Mucosa of descending colon (tissue), 3 donors: Measurements from ENCODE around the gene MNX1. TPM values are rescaled to one million over a fixed set of nuclear protein-coding genes. Genes with fewer than 3 reads are reported as not detected.
A peak's percentile ranks its signal among the peaks of the same experiment; 100 is the strongest.

Experiments used
- ATAC-seq: fragments of 200-7000 bp; cut with Tn5 transposase; one replicate; pipeline ENCODE4 v1.9.1; 2020; ENCODE audit warnings: mild to moderate bottlenecking, moderate library complexity
- DNase-seq, 3 donors: peaks; one replicate each; pipeline ENCODE4 v3.0.0-alpha.2; 2020
- H3K36me3 ChIP-seq: fragments of 200-600 bp; one replicate; pipeline ENCODE4 v1.8.0; 2021; ENCODE audit warnings: low read depth, mild to moderate bottlenecking
- H3K4me1 ChIP-seq: fragments of 200-600 bp; one replicate; pipeline ENCODE4 v1.8.0; 2021; ENCODE audit warnings: low read depth, mild to moderate bottlenecking
- H3K4me3 ChIP-seq: fragments of 200-600 bp; one replicate; pipeline ENCODE4 v1.8.0; 2021; ENCODE audit warnings: mild to moderate bottlenecking
- H3K9me3 ChIP-seq: fragments of 200-600 bp; one replicate; pipeline ENCODE4 v1.8.0; 2021; ENCODE audit warnings: mild to moderate bottlenecking
- intact Hi-C, 2 donors: fragments of 100-400 bp; cut with DNase I in 1 of 2; cut with micrococcal nuclease in 1 of 2; formaldehyde crosslinking; loops; one replicate each; pipeline versions ENCODE4 v1.11.0 to v1.11.1; 2022; cut with DNase I, micrococcal nuclease
- total RNA-seq, 3 donors: library from RNA; stranded (reverse); fragmentation: NEBNext Ultra II Directional in 2 of 3; extraction: Animal tissue kit (Norgen Biotek cat#: 25700) in 2 of 3; gene quantifications; one replicate each; pipeline versions ENCODE4 v1.2.1 to v1.2.4, GENCODE V29; 2021 to 2023
- TF ChIP-seq, protein P1 (sequence below): fragments of 200-600 bp; IDR thresholded peaks from one replicate; pipeline ENCODE4 v1.8.0; 2022; ENCODE audit warnings: antibody characterized with exemption, mild to moderate bottlenecking
- donor health status: DM: no; HTN: no; CAD: no; lungs with moderate emphysema.
- donor health status: DM: no; HTN: no; CAD: no.
- donor health status: DM: no; HTN: yes; CAD: no.

Gene MNX1
- total RNA-seq, 3 donors from 2014 or later = 9.7 to 24.9 (median 24.0) TPM

DNA sequence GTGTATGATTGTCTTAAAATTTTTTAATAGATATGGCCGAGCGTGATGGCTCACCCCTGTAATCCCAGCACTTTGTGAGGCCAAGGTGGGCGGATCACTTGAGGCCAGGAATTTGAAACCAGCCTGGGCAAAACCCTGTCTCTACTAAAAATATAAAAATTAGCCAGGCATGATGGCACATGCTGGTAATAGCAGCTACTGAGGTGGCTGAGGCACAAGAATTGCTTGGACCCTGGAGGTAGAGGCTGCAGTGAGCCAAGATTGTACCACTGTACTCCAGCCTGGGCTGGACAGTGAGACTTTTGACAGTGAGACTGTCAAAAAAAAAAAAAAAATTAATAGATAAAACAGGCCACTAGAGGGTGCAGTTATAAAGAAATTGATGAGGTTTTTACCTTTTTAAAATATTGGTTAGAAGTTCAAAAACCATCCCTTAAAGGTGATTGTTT is 40.5 kb downstream of the MNX1 start:
- DNase-seq (no peak), ATAC-seq (peak; percentile 62)
- no peak overlapping the region for H3K4me3 ChIP-seq
- no peaks in the 10 kb centered on the region for H3K4me1 ChIP-seq
- intact Hi-C loops = no loop called here
- TF ChIP-seq, protein P1, sequence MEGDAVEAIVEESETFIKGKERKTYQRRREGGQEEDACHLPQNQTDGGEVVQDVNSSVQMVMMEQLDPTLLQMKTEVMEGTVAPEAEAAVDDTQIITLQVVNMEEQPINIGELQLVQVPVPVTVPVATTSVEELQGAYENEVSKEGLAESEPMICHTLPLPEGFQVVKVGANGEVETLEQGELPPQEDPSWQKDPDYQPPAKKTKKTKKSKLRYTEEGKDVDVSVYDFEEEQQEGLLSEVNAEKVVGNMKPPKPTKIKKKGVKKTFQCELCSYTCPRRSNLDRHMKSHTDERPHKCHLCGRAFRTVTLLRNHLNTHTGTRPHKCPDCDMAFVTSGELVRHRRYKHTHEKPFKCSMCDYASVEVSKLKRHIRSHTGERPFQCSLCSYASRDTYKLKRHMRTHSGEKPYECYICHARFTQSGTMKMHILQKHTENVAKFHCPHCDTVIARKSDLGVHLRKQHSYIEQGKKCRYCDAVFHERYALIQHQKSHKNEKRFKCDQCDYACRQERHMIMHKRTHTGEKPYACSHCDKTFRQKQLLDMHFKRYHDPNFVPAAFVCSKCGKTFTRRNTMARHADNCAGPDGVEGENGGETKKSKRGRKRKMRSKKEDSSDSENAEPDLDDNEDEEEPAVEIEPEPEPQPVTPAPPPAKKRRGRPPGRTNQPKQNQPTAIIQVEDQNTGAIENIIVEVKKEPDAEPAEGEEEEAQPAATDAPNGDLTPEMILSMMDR = no peak
- no peaks in the 10 kb centered on the region for H3K9me3 ChIP-seq
- H3K36me3 ChIP-seq = peaks cover under 1% of the 10 kb centered on the region

DNA sequence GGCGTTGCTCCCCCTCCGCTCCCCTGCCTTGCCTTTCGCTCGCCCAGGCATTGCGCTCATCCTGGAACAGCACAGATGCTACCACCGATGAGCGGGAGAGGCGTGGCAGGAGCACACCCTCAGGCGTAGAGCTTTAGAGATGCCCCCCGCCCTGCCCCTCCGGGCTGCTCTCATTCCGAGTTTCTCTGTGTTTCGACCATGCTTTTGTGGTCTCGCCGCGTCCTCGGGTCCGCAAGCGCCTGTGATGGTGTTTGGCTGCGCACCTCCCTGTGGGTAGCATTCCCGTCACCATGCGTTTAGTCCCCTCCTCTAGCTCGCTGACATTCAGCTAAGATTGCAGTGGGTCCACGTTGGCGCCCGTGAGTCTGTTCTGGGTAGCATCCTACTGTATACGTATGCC is 42.3 kb downstream of the MNX1 start:
- intact Hi-C loops = no loop called here

DNA sequence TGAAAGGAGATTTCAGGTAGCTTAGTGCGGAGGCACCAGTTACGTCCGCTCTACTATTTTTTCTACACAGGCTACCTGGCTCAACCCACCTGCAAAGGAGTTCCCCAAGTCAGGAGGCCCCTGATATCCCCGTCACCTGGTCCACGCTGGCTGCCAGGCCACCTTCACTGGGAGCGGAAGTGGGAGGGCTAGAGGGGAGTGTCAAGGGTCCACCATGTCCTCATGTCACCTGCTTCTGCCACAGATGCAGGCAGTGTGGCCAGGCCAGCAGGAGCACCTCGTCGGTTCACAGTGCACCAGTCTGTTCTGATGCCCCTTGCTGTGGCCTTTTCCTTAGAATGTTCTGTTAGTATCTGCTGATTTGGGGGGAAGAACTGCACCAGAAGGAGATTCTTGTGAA is 44.1 kb downstream of the MNX1 start:
- intact Hi-C loops = no loop called here
- peaks cover 10% of the 10 kb centered on the region for H3K36me3 ChIP-seq

More for the DNA sequence above, 42.3 kb downstream of the MNX1 start:
- Histone ChIP-seq H3K36me3 (peaks cover 5% of the 10 kb centered on the region), H3K4me3 (no peak overlapping the region), H3K4me1 (no peaks in the 10 kb centered on the region), H3K9me3 (no peaks in the 10 kb centered on the region)
- DNase-seq (no peak), ATAC-seq (no peak)
- TF ChIP-seq, protein P1 = no peak

DNA sequence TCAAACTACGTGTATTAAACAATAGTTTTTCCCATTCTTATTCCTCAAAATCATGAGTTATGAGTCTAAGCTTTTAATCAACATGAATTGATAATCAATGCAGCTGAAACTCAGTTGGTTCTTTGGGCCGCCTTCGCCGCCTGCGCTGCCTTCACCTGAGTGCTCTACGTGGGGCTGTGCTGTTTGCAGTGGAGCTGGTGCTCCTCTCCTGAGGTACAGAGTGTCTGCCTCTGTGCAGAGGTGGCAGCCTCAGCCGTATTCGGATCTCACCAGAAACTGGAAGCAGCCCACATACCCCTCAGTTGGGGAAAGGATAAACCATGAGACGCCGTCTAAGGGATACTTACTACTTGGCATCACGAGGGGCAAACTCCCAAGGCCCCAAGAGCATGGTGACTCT is 45.5 kb downstream of the MNX1 start:
- ATAC-seq = no peak
- Histone ChIP-seq H3K36me3 (peaks cover 10% of the 10 kb centered on the region), H3K9me3 (no peaks in the 10 kb centered on the region), H3K4me1 (no peaks in the 10 kb centered on the region), H3K4me3 (no peak overlapping the region)
- intact Hi-C loops = no loop called here
- TF ChIP-seq, protein P1 = no peak
- no peak for DNase-seq

More for the DNA sequence above, 44.1 kb downstream of the MNX1 start:
- TF ChIP-seq, protein P1 = no peak
- DNase-seq (no peak), ATAC-seq (no peak)
- Histone ChIP-seq H3K9me3 (no peaks in the 10 kb centered on the region), H3K4me3 (no peak overlapping the region), H3K4me1 (no peaks in the 10 kb centered on the region)

DNA sequence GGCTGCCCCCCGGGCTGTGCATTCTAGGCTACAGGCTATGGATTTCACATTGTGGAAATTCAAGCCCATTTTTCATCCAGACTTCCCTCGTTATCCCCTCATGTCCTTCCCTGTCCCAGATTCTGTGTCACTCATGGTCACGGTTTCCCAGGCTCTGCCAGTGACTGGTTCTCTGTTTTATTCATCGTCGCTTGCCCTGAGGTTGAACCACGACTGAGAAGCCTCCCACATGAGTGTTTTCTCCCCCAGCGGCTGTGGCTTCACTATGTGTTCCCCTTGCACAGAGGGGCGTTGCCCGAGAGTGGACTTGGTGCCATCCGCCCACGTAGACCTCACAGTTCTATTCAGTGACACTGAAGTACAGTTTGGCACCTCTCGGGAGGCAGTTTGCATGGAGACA is 47.0 kb downstream of the MNX1 start:
- H3K4me1 ChIP-seq = no peaks in the 10 kb centered on the region
- ATAC-seq (no peak), DNase-seq (no peak)
- H3K4me3 ChIP-seq = no peak overlapping the region
- peaks cover 10% of the 10 kb centered on the region for H3K36me3 ChIP-seq
- intact Hi-C loops = no loop called here
- TF ChIP-seq, protein P1 = no peak
- no peaks in the 10 kb centered on the region for H3K9me3 ChIP-seq

DNA sequence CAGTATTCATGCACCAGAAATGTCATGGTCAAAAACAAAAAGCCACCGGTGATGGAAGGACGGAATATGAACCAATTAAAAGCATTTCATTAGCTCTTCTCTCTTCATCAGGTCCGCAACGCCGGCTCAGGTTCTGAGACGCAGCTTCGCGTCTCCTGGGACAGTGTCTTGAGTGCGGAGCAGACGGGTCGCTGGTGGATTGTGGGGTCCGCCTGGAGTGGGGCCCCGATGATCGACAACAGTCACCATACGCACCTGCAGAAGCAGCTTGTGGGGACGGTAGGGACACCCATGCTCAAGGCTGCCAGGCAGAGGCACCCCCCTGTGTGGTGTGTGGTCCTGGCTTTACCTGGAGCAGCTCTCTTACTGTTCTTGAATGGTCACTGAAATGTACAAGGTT is 47.6 kb downstream of the MNX1 start:
- DNase-seq (no peak), ATAC-seq (no peak)
- no peak overlapping the region for H3K4me3 ChIP-seq
- H3K9me3 ChIP-seq = no peaks in the 10 kb centered on the region
- intact Hi-C loops = no loop called here
- no peaks in the 10 kb centered on the region for H3K4me1 ChIP-seq
- H3K36me3 ChIP-seq = peaks cover 10% of the 10 kb centered on the region
- TF ChIP-seq, protein P1 = no peak
